SHP77 treated with DMSO at 0.1 percent for 48 hours (cell line): Measurements from ENCODE around the gene CSGALNACT2.

ENCODE experiments used
- DNase-seq: peaks from one replicate; lab custom pipeline; 2025; lab: John Stamatoyannopoulos, UW

Gene CSGALNACT2

DNA sequence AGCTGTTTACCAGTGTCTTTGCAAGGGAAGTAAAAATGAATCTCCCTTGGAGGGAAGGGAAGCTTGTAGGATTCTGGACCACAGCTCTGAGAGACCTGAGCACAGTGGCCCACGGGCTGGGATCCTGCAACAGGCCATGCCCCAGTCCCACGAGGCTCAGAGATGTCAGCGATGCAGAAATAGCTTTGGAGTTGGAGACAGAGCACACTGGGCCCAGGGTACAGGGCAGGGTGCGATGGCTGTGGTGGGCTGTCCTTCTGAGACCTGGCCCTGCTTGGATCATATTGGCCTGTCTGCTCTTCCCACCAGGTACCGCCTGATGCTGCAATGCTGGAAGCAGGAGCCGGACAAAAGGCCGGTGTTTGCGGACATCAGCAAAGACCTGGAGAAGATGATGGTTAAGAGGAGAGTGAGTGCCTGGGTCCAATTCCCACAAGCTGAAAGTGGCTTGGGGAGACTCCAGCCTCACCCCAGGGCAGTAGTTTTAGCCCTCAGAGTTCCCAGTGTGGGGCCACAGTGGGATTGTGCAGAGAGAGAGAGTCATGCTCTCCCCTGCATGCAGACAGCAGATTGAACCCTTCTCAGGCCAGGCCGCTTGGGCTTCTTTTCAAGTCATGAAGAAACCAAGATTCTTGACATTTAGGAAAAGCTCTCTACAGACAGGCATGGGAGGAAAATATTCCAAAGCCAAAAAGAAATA, 13.5 kb upstream of the CSGALNACT2 start:
- no peak for DNase-seq

DNA sequence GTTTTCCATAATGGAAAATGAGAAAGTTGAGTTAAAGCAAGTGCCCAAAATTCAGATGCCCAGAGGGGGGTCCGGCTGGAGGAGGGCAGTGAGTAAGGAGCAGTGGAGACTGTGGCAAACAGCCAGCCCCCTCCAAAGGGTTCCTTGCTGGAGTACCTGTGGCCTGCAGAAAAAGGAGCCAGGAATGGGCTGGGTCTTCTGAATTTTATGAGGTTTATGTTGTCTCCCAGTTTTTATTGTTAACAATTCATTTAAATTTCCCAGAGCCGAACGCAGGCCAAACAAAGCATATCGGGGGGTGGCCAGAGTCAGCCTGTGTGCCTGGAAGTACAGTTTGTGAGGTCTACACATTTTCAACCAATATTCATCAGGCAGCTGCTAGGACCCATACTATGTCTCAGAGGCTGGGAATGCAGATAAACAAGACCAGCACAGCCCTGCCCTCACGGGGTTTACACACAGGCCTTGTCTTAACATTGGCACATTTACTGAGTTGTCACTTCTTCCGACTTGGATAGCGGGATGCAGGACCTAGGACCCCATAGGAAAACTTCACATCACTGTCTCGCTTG, 12.9 kb upstream of the CSGALNACT2 start:
- no peak for DNase-seq

DNA sequence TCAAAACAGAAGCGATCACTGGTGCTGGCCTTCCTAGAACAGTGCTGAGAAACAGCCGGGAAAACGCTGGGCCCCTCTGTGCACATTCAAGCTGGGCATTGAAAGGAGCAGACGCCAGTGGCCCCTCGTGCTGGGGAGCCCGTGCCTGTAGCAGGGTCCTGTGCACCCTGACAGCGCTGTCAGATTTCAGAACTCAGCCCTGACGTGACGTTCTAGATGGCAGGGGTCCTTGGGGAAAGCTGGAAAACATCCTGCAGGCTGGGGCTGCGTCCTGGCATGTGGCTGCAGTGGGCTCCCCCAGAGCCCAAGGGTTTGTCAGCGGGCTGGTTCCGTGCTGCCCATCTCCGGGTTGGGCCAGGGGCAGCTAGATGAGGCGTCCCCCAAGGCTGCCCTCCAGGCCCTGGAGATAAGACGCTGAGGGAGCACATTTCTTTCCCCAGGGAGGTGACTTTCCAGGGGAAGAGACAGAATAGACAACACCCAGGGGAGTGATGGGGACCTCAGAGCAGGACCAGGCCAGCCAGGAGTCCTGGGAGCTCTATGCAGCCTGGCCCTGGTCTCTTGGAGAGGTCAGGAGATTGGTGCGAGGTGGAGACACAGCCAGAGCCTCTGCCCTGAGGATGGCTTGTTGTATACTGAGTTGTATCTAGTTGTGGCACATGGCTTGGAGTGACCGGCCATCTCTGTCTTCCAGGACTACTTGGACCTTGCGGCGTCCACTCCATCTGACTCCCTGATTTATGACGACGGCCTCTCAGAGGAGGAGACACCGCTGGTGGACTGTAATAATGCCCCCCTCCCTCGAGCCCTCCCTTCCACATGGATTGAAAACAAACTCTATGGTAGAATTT, 12.1 kb upstream of the CSGALNACT2 start:
- no peak for DNase-seq

DNA sequence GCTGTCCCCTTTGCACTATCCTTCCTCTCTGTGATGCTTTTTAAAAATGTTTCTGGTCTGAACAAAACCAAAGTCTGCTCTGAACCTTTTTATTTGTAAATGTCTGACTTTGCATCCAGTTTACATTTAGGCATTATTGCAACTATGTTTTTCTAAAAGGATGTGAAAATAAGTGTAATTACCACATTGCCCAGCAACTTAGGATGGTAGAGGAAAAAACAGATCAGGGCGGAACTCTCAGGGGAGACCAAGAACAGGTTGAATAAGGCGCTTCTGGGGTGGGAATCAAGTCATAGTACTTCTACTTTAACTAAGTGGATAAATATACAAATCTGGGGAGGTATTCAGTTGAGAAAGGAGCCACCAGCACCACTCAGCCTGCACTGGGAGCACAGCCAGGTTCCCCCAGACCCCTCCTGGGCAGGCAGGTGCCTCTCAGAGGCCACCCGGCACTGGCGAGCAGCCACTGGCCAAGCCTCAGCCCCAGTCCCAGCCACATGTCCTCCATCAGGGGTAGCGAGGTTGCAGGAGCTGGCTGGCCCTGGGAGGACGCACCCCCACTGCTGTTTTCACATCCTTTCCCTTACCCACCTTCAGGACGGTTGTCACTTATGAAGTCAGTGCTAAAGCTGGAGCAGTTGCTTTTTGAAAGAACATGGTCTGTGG, 11.4 kb upstream of the CSGALNACT2 start:
- no peak for DNase-seq

DNA sequence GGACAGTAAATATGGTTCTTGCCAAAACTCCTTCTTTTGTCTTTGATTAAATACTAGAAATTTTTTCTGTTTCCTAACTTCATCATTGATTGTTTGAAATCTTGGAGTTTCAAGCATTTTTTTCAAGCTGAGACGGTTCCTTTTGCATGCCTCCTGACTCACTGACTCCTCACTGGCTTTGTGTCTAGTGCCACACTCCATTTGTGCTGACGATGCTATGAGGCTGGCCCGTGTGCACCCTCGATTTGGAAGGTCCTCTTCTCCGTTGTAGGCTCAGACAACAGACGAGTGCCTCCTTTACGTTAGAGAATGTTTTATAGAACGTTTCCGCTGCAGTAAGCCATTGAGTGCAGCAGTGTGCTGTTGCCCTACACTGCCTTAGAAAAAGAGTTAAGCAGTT, 10.8 kb upstream of the CSGALNACT2 start:
- no peak for DNase-seq

DNA sequence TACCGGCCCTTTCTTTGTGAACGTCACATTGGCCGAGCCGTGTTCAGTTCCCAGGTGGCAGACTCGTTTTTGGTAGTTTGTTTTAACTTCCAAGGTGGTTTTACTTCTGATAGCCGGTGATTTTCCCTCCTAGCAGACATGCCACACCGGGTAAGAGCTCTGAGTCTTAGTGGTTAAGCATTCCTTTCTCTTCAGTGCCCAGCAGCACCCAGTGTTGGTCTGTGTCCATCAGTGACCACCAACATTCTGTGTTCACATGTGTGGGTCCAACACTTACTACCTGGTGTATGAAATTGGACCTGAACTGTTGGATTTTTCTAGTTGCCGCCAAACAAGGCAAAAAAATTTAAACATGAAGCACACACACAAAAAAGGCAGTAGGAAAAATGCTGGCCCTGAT, 9.9 kb upstream of the CSGALNACT2 start:
- no peak for DNase-seq

DNA sequence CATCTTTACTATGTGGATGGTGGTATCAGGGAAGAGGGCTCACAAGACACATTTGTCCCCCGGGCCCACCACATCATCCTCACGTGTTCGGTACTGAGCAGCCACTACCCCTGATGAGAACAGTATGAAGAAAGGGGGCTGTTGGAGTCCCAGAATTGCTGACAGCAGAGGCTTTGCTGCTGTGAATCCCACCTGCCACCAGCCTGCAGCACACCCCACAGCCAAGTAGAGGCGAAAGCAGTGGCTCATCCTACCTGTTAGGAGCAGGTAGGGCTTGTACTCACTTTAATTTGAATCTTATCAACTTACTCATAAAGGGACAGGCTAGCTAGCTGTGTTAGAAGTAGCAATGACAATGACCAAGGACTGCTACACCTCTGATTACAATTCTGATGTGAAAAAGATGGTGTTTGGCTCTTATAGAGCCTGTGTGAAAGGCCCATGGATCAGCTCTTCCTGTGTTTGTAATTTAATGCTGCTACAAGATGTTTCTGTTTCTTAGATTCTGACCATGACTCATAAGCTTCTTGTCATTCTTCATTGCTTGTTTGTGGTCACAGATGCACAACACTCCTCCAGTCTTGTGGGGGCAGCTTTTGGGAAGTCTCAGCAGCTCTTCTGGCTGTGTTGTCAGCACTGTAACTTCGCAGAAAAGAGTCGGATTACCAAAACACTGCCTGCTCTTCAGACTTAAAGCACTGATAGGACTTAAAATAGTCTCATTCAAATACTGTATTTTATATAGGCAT, 9.1 kb upstream of the CSGALNACT2 start:
- no peak for DNase-seq

DNA sequence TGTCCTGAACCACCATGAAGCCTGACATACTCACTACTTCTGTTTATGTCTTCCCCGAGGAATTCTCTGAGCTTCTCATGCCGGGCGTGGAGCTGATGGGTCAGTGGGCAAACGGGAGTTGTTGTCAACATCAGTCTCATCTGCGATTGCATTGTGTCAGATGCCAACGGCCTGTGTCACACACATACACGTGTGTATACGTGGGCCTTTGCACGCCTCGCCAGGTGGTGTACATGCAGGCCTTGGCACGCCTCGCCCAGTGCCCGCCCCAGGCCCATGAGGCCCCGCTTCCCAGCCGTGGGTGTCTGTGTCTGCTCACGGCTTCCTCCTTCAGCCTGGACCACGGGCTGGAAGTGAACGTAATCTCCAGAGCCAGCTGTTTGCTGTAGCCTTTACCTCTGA, 7.5 kb upstream of the CSGALNACT2 start:
- no peak for DNase-seq

DNA sequence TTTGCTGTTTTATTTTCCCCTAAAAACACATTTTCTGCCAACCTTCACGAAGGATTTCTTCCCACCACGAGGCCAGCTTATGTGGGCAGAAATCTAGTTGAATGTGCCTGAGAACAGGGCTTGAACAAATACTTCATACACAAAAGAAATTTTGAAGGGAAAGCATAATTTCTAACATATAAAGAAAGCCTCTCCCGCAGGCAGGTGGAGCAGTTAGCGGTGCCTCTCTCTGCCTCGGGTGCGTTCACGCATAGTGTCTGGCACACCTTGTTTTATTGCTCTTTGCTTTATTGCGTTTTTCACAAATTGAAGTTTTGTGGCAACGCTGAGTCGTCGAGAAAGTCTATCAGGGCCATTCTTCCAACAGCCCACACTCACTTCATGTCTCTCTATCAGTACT, 7.0 kb upstream of the CSGALNACT2 start:
- DNase-seq = no peak

DNA sequence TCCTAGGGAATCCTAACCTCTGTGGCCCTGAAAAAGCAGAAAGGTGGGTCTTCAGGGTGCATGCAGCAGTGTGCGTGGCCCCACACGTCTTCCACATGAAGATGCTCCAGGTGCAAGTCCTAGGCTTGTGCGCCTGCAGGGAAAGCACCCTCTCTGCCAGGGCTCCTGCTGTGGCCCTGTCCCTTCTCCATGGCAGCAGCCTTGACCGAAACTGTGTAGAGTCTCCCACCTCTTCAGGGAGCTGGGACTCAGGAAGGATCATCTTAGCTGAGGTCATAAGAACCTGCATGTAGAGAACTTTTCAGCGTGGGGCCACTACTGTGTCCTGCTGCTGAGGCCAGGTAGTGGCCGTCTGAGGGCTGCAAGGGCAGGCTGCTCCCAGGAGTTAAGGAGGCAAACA, 6.3 kb upstream of the CSGALNACT2 start:
- DNase-seq = no peak

DNA sequence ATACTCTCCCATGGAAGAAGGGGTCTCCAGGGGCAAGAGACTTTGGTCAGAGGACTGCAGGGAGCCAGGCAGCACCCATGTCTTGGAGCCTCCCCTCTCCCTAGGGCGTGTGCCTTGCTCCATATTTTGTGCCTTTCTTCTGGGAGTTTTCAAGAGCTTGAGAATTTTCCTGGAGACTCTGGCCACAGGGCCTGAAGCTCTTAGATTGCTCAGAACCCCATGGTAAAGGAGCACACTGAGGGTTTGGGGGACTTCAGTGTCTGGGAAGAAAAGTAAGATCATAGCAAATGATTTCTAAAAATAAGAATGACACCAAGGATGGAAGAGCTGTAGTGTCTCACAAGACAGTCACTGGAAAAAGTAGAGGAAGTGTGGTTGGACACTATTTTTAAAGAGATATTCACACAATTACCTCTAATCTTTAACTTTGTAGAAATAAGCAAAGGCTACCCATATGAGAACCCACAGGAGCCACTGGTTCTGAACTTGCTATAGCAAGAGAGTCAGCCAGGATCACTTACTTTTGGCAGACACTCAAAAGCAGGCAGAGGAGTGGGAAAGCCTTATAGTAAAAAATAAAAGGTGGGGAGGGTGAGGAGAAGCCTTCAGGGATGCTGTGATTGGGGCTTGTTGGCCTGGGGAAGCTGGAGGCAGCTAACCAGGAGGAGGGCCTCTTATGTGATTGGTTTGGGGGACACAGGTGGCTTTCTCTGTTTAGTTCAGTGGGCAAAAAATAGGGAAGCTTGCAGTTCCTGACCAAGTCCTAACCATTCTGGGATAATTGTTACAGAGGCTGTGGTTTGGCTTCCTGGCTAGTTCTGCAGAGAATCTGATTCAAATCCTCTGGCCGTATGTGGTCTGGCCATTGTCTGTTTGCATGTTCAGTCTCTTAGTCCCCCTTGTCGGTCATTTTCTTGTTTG, 5.1 kb upstream of the CSGALNACT2 start:
- no peak for DNase-seq

DNA sequence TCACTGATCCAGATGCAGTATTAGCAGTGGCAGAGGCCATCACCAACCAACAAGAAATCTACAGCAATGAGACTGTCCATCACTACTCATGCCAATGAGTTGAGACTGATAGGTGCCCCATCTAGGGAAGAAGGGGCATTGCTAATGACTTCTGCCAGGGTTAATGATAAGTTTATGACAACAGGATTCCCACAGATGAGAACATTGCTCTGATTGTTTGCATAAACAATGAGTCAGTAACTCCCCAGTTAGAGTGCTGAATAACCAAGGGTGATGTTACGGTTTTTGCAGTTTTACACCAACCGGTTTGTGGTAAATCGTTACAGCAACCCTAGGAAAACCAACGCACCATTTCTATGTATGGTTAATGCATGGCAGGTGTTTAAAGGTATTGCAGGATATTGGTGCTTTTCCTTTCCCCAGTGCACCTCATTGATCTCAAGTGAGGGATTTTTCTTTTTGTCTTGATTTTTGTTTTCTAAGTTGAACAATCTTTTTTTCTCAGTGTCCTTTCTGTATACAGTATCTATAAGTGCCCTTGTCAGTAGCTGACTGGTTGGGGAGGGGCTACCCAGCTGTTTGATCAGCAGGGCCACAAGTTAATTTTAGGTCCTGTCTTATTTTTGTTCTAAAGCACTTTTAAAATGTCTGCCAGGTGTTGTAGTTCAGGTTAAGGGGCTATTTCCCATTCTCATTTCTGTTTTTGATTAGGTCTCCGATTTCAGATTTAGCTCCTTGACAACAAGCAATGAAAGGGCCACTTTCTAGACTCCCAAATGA, 3.9 kb upstream of the CSGALNACT2 start:
- DNase-seq = no peak

DNA sequence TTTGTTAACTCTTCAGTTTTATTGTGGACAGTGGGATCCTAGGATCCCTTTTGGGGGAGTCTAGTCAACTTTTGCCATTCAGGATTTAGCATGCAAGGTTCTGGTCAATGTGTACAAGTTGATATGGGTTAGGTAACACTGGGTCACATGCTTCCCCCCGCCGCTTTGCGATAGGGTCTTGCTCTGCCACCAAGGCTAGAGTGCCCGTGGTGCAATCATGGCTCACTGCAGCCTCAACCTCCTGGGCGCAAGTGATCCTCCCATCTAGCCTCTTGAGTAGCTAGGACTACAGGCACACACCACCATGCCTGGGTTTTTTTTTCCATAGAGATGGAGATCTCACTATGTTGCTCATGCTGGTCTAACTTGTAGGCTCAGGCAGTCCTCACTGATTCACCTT, 3.2 kb upstream of the CSGALNACT2 start:
- DNase-seq = no peak

DNA sequence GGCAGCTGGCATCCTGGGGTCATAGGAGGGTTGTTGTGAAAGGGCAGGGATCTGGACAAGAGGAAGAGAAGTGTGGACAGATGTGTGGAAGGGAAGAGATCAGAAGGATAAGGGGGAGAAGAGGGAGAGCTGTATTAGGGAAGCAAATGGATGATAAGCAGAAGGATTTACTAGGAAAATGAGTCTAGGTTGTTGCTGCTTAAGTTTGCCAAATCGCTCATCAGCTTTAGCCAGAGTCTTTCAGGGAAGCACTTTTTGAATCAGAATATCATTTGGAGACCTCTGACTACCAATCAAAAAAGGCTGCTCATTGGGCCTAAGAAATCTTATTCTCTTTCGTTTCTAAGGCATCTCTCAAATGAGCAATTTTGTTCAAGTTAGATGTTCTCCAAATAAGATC, 2.6 kb upstream of the CSGALNACT2 start:
- no peak for DNase-seq

DNA sequence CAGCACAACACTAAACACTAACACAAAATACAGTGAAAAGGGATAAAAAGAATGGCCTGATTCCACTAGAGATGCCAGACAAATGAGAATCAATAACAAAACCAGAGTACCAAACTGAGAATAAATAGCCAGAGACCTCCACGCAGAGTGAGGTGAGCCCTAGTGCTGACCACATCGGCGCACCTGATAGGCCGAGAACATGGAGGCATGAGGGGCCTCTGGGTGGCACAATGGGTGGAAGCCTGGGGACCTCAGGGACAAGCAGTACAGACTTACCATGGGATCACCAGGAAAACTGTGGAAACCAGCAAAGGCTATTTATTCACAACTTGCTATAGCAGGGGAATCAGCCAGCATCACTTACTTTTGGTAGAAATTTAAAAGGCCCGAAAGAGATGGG, 1.8 kb upstream of the CSGALNACT2 start:
- no peak for DNase-seq

DNA sequence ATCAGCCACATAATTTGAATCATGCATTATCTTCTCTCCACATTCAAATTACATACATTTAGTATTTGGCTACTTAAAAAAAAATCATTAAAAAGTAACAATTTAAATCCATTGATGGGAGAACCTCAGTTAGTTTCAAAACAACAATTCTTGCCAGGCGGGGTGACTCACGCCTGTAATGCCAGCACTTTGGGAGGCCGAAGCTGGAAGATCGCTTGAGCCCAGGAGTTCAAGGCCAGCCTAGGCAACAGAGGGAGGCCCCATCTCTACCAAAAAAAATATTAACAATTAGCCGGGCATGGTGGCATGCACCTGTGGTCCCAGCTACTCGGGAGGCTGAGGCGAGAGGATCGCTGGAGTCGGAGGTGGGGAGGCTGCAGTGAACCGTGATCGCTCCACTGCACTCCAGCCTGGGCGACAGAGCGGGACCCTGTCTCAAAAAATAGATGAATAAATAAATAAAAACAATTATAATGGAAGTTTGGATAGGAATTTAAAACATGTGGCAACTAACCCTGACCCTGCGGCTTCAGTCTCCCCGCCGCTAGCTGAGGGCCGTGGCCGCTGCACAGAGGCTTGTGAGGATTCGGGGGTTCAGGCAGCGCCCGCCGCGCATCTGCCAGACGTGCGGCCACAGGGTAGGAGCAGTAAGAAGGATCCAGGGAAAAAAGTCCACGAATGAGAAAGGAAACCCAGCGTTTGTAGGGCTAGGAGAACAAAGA, 1.1 kb upstream of the CSGALNACT2 start:
- no peak for DNase-seq

DNA sequence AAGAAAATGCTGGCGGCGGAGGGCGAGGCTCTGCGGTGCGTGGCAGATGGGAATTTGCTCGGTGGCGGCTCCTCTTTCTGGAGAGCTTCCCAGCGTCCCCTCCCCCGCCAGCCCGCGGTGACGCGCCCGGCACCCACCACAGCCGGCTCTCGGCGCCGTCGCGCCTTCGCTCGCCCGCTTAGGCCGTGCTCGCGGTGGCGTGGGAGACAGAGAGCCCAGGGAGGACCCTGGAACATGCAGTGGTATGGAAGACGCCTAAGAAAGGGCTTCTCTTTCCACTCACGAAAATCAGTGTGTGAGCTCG, 576 bp upstream of the CSGALNACT2 start:
- DNase-seq = no peak

DNA sequence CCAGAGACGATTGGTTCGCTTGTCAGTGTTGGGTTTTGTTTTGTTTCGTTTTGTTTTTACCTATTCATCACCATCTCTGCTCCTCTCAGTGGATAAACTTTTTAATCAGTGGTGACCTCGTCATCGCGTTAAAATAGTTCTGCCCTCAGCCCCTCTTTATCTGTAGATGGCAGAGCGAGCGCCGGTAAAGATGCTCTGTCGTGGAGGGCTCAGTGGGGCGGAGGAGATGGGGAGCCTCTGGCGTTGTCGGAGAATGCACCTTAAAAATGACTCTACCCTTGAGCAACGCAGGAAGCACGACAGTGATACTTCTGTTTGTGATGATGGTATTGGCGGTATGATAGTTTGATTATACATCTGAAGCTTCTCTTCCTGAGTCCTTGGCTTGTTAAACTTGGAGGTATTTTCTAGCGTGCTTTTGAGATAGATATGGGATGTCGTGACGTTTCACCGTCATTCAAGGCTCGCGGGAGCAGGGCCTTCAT, 554 bp downstream of the CSGALNACT2 start:
- DNase-seq = no peak

DNA sequence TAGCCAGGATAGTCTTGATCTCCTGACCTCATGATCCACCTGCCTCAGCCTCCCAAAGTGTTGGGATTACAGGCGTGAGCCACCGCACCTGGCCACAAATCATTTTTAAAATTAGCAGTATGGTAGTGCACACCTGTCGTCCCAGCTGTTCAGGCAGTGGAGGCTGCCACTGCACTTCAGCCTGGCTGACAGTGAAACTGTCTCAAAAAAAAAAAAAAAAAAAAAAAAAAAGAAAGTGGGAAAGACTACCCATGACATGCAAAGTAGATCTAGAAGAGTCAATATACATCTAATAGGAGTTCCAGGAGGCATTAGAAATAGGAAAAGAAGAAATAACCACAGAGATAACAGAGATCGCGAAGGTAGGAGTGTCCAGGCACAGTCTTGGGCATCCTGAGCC, 3.2 kb downstream of the CSGALNACT2 start:
- no peak for DNase-seq
